ENCODE measurements around the gene CAV3. TPM values are rescaled to one million over a fixed set of nuclear protein-coding genes. Genes with fewer than 3 reads are reported as not detected.

CAV3 gene
- total RNA-seq, 1 experiment from 2014 or later: not detected

DNA sequence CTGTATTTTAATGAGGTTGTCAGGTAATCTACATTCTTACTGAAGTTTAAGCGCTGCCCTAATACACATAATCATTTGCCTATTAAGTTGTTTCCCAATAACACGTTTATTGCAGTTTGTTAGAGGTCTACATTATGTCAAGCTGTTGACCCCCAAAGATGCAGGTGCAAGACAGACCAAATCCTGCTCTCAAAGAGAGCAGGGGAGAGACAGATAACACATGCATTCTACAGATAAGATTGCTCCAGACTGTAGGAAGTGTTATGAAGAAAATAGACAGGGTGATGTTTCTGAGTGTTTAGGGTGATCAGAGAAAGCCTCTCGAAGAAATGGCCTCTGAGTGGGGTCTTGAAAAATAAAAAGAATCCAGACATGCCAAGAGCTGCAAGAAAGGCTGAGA, 60.6 kb downstream of the CAV3 start:
- ChIA-PET CTCF (interaction anchor here (0.6 kb wide), 1 partner anchor 377 kb away, joined by 3 read pairs; no protein-coding TSS in a partner anchor), POLR2A (no interaction called here)
- no peaks in the 10 kb centered on the region for H3K36me3 Mint-ChIP-seq (ENCODE audit: insufficient read depth, unreplicated experiment)
- no peak for DNase-seq (ENCODE audit: unreplicated experiment)
- no peak overlapping the region for H3K4me3 Mint-ChIP-seq (ENCODE audit: unreplicated experiment)
- BruUV-seq (replicated peaks): no TSS peak
- no peak for TF ChIP-seq CTCF (IDR thresholded peaks at IDR 0.05; ENCODE audit: unreplicated experiment)
- no peaks in the 10 kb centered on the region for H3K9me3 Mint-ChIP-seq (ENCODE audit: unreplicated experiment)
- no peak overlapping the region for H3K27ac Mint-ChIP-seq (ENCODE audit: low read depth, unreplicated experiment)
- no peaks in the 10 kb centered on the region for H3K4me1 Mint-ChIP-seq (ENCODE audit: insufficient read depth, unreplicated experiment)
- intact Hi-C loops (cut with micrococcal nuclease): no loop called here
- H3K27me3 Mint-ChIP-seq (ENCODE audit: insufficient read depth, unreplicated experiment): no peaks in the 10 kb centered on the region

Other genes with a start within 250 kb of the CAV3 start
- gene LMCD1, start 232.0 kb upstream of the CAV3 start, total RNA-seq (2022): 0.63 and 0.83 TPM in 2 replicates
- 0.32 and 0.51 TPM in 2 replicates for gene SSUH2, start 89.0 kb upstream of the CAV3 start, total RNA-seq (2022)
- gene OXTR, start 35.8 kb downstream of the CAV3 start, total RNA-seq (2022): 0.63 and 1.2 TPM in 2 replicates
- gene RAD18, start 229.7 kb downstream of the CAV3 start, total RNA-seq (2022): 27.5 and 29.1 TPM in 2 replicates